Prostate gland (tissue), 2 donors: ENCODE measurements around the gene DSCAM.

Source experiments
- POLR2A ChIP-seq: fragments of 450-650 bp; IDR thresholded peaks from one replicate; pipeline ENCODE4 v1.6.1; 2016; ENCODE audit warnings: antibody characterized with exemption, mild to moderate bottlenecking
- TF ChIP-seq, protein P1 (sequence below), 4 experiments: fragments of 200-600 bp in 2 of 4; fragments of 450-650 bp in 2 of 4; sonication (generic) in 2 of 4; IDR thresholded peaks; 1 replicate in 3 of 4; 2 replicates in 1 of 4; pipeline ENCODE4 v1.5.1; 2016 to 2019; ENCODE audit warnings: antibody characterized with exemption in 4 of 4, mild to moderate bottlenecking in 2 of 4, moderate library complexity in 2 of 4

DNA sequence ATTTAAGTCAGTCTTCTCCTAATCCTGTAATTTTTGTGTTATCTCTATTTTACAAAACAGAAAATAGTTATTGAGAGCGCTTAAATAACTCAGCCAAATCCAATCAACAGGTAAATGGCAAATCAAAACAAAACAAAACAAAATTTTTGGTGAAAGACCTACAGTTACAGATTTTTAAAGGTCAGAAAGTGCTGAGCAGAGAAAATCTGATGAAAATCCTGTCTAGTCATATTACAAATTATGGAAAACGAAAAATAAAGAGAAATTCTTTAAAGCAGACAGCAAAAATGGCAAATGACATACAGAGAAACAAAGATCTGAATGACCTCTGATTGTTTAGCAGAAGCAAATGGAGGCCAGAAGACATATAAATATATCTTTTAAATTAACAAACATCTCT is 497.4 kb downstream of the DSCAM start:
- TF ChIP-seq, protein P1, sequence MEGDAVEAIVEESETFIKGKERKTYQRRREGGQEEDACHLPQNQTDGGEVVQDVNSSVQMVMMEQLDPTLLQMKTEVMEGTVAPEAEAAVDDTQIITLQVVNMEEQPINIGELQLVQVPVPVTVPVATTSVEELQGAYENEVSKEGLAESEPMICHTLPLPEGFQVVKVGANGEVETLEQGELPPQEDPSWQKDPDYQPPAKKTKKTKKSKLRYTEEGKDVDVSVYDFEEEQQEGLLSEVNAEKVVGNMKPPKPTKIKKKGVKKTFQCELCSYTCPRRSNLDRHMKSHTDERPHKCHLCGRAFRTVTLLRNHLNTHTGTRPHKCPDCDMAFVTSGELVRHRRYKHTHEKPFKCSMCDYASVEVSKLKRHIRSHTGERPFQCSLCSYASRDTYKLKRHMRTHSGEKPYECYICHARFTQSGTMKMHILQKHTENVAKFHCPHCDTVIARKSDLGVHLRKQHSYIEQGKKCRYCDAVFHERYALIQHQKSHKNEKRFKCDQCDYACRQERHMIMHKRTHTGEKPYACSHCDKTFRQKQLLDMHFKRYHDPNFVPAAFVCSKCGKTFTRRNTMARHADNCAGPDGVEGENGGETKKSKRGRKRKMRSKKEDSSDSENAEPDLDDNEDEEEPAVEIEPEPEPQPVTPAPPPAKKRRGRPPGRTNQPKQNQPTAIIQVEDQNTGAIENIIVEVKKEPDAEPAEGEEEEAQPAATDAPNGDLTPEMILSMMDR (IDR thresholded peaks at IDR 0.05) = no peak
- no peak for TF ChIP-seq POLR2A
